Dermis microvascular lymphatic vessel endothelial cell (primary cell): ENCODE measurements around the gene SLC9A1. TPM values are rescaled to one million over a fixed set of nuclear protein-coding genes. Genes with fewer than 3 reads are reported as not detected.
"Not testable (repeated sequence)": the region's sequence is repeated elsewhere in the genome, so short reads cannot be mapped to it uniquely, and the experiment has no call there.

Experiments
- DNase-seq, 2 donors: peaks; one replicate each; pipeline versions ENCODE4 v3.0.0 to v3.0.0-alpha.2; 2010; ENCODE audit warnings: low read depth in 2 of 2
- total RNA-seq: library from RNA; depleted of rRNA; stranded (reverse); fragments of >200 nt; gene quantifications from 2 replicates; pipeline ENCODE4 v1.2.1, GENCODE V29; 2014

SLC9A1 gene
- total RNA-seq, 1 donor from 2014 or later, result 3.9 TPM

GRCh38 chr1:27133158-27133557 lies 21.8 kb downstream of the SLC9A1 start:
- DNase-seq, result no peak

- DNase-seq, result no peak
These were observed 22.3 kb downstream of the SLC9A1 start for GRCh38 chr1:27132624-27133023.

GRCh38 chr1:27132147-27132546 lies 22.8 kb downstream of the SLC9A1 start:
- no peak for DNase-seq

- DNase-seq, result no peak
These were observed 24.1 kb downstream of the SLC9A1 start for GRCh38 chr1:27130798-27131197.

GRCh38 chr1:27129225-27129624 lies 25.7 kb downstream of the SLC9A1 start:
- DNase-seq, result no peak

GRCh38 chr1:27127419-27127818 lies 27.5 kb downstream of the SLC9A1 start:
- no peak for DNase-seq

GRCh38 chr1:27126391-27126790 lies 28.5 kb downstream of the SLC9A1 start:
- DNase-seq, result no peak

- DNase-seq, result not testable (repeated sequence)
These were observed 29.8 kb downstream of the SLC9A1 start for GRCh38 chr1:27125125-27125524.

- no peak for DNase-seq
These were observed 30.5 kb downstream of the SLC9A1 start for GRCh38 chr1:27124405-27124804.

- peak; percentile 79 to 91 for DNase-seq
These were observed 32.3 kb downstream of the SLC9A1 start for GRCh38 chr1:27122652-27123051.

GRCh38 chr1:27120854-27121253 lies 34.1 kb downstream of the SLC9A1 start:
- DNase-seq, result no peak

GRCh38 chr1:27118440-27118689 lies 36.6 kb downstream of the SLC9A1 start:
- DNase-seq, result no peak

GRCh38 chr1:27117733-27118439 lies 37.0 kb downstream of the SLC9A1 start:
- no peak for DNase-seq

- DNase-seq, result no peak
These were observed 38.2 kb downstream of the SLC9A1 start for GRCh38 chr1:27116697-27117096.

GRCh38 chr1:27116232-27116631 lies 38.7 kb downstream of the SLC9A1 start:
- DNase-seq, result no peak

- no peak for DNase-seq
These were observed 40.4 kb downstream of the SLC9A1 start for GRCh38 chr1:27114546-27114945.

- no peak for DNase-seq
These were observed 41.1 kb downstream of the SLC9A1 start for GRCh38 chr1:27113861-27114260.

GRCh38 chr1:27111626-27112573 lies 43.0 kb downstream of the SLC9A1 start:
- DNase-seq, result peak; percentile 91 to 99

GRCh38 chr1:27109103-27109822 lies 45.7 kb downstream of the SLC9A1 start:
- no peak for DNase-seq

GRCh38 chr1:27108588-27108987 lies 46.3 kb downstream of the SLC9A1 start:
- no peak for DNase-seq

GRCh38 chr1:27106561-27107323 lies 48.2 kb downstream of the SLC9A1 start:
- no peak for DNase-seq

GRCh38 chr1:27105018-27105417 lies 49.9 kb downstream of the SLC9A1 start:
- DNase-seq, result no peak
